Measurements from ENCODE around the gene EXOC1L.
"Not testable (repeated sequence)": the region's sequence is repeated elsewhere in the genome, so short reads cannot be mapped to it uniquely, and the experiment has no call there.

Gene EXOC1L

DNA sequence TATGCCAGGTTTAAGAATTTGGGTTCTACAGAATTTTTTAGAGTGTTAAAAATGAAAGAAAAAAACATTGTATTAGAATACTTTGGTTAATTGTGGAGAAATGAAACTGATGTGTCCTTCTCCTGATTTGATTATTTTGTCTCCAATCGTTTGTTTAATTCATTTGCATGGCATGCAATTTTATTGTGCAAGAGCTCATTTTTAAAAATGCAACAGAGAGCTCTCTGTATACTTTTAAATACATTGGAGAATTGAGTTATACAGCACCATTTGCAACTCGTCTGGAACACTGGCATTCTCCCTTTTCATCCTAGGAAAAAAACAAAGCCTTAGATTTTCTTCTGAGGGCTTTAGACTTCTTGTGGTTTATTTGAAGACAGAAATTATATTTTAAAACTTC lies 689 bp downstream of the EXOC1L start:
- 0 out of 2 replicates have a peak, but pooled peaks cover 2% of the 10 kb centered on the region for H3K27me3 ChIP-seq (ENCODE audit: low read depth)
- no peaks in the 10 kb centered on the region for H3K36me3 ChIP-seq (replicated peaks)
- no peak overlapping the region; the same call in 1 of the 2 replicates for H3K4me3 ChIP-seq
- peaks cover 6% of the 10 kb centered on the region for H3K4me1 ChIP-seq
- in situ Hi-C loops (cut with MboI; ENCODE audit: low sequenced_read_pairs): no loop called here
- no peaks in the 10 kb centered on the region for H3K9me3 ChIP-seq
- DNase-seq (ENCODE audit: low spot score in 2 of 2): no peak

DNA sequence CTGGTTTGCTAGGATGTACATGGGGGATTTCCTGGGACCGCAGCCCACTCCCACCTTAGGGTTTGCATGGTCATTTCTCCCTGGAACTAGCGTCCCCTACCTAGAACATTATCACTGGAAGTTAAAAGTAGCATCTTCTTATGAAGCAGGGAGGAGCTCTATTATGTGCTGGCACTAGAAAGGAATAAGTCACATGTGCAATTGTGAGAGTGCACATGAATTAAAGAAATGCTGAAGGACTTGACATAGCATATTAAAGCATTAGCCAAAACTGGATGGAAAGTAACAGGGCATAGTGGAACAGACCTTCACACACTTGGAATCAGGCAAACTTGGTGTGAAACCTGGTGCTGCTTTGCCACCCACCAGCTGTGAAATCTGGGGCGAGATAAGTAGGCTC lies 2.7 kb downstream of the EXOC1L start:
- H3K4me1 ChIP-seq: peaks cover 6% of the 10 kb centered on the region
- in situ Hi-C loops (cut with MboI; ENCODE audit: low sequenced_read_pairs): no loop called here
- DNase-seq (ENCODE audit: low spot score in 2 of 2): no peak
- no peaks in the 10 kb centered on the region for H3K36me3 ChIP-seq (replicated peaks)
- H3K27me3 ChIP-seq (ENCODE audit: low read depth): 0 out of 2 replicates have a peak, but pooled peaks cover 2% of the 10 kb centered on the region
- no peak overlapping the region for H3K4me3 ChIP-seq
- H3K9me3 ChIP-seq: no peaks in the 10 kb centered on the region

DNA sequence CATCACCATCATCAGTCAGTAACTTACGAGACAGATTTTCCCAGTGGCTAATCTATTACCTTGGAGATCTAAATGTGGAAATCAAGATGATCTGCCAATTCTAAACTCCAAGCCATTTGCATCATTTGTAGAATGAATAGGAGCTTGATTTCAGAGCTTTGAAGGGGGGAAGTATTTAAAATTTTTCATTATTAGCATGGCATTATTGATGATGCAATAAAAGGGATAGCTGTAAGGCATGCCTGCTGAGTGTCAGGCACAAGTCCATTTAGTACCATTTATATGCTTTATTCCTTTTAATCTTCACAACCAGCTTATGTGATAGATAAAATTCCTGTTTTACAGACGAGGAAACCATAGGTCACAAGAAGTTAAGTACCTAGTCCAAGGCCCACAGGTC lies 5.3 kb downstream of the EXOC1L start:
- Histone ChIP-seq H3K4me1 (peaks cover 5% of the 10 kb centered on the region), H3K9me3 (no peaks in the 10 kb centered on the region), H3K27me3 (ENCODE audit: low read depth) (0 out of 2 replicates have a peak, but pooled peaks cover 3% of the 10 kb centered on the region), H3K4me3 (no peak overlapping the region), H3K36me3 (replicated peaks) (no peaks in the 10 kb centered on the region)
- no peak for DNase-seq (ENCODE audit: low spot score in 2 of 2)
- in situ Hi-C loops (cut with MboI; ENCODE audit: low sequenced_read_pairs): no loop called here

DNA sequence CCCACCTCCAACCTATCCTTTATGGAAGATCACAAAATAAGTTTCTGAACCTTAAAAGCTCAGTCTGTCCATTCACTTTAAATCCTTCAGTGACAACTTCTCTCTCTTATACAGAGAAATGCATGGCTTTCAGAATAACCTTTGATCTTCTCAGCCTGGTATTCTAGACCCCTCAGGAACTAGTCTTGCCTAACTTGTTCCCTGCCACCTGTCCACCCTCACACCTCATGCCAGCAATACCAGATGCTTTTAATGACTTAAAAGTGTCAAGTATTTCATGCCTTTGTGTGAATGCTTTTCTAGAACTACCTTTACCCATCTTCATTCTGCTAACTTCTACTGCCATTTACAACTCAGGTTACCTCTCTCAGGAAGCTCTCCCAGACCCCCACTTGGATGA lies 7.4 kb downstream of the EXOC1L start:
- Histone ChIP-seq H3K27me3 (ENCODE audit: low read depth) (peaks cover 5% of the 10 kb centered on the region; the same call in 1 of the 2 replicates), H3K36me3 (replicated peaks) (no peaks in the 10 kb centered on the region), H3K9me3 (no peaks in the 10 kb centered on the region), H3K4me3 (no peak overlapping the region), H3K4me1 (peaks cover 4% of the 10 kb centered on the region)
- in situ Hi-C loops (cut with MboI; ENCODE audit: low sequenced_read_pairs): no loop called here
- no peak for DNase-seq (ENCODE audit: low spot score in 2 of 2)

DNA sequence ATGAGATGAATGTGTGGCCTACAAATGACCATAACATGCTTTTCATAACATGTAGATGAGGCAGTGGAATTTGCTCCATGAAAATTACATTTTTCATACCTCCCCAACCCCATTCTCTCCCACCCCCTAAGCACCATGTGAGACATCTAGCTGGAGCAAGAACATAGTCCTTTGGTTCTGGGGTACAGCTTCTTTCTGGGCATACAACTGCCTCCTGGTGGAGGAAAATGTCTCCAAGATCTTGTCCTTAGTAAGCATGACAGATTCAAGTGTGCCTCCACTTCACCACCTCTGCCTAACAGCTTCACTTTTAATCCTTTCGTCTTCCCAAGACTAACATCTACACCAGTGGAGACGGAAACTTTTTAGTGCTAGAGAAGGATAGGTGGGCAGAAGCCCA lies 8.0 kb downstream of the EXOC1L start:
- peaks cover 4% of the 10 kb centered on the region for H3K4me1 ChIP-seq
- H3K27me3 ChIP-seq (ENCODE audit: low read depth): peaks cover 5% of the 10 kb centered on the region; the same call in 1 of the 2 replicates
- H3K4me3 ChIP-seq: no peak overlapping the region
- H3K9me3 ChIP-seq: no peaks in the 10 kb centered on the region
- no peaks in the 10 kb centered on the region for H3K36me3 ChIP-seq (replicated peaks)
- DNase-seq (ENCODE audit: low spot score in 2 of 2): no peak
- in situ Hi-C loops (cut with MboI; ENCODE audit: low sequenced_read_pairs): no loop called here

DNA sequence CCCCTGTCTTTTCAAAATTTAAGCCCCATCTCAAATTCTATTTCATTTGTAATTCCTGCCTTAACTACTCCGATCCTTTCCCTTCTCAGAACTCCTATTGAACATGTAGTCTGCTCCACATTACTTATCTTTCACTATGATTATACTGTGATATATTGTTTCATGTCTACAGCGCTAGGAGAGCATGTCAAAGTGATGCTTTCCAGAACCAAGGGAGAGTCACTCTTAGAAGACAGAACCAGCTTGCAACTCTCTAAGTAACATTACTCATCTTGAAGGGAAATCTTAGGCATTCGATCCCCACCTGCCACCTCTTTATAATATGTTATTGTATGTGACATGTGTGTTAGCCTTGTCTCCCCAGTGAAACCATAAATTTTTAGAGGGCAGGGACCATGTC lies 10.5 kb downstream of the EXOC1L start:
- H3K4me3 ChIP-seq: no peak overlapping the region
- H3K27me3 ChIP-seq (ENCODE audit: low read depth): peaks cover 3% of the 10 kb centered on the region; the same call in 1 of the 2 replicates
- H3K4me1 ChIP-seq: peaks cover 4% of the 10 kb centered on the region
- no peaks in the 10 kb centered on the region for H3K9me3 ChIP-seq
- in situ Hi-C loops (cut with MboI; ENCODE audit: low sequenced_read_pairs): no loop called here
- H3K36me3 ChIP-seq (replicated peaks): no peaks in the 10 kb centered on the region
- no peak for DNase-seq (ENCODE audit: low spot score in 2 of 2)

DNA sequence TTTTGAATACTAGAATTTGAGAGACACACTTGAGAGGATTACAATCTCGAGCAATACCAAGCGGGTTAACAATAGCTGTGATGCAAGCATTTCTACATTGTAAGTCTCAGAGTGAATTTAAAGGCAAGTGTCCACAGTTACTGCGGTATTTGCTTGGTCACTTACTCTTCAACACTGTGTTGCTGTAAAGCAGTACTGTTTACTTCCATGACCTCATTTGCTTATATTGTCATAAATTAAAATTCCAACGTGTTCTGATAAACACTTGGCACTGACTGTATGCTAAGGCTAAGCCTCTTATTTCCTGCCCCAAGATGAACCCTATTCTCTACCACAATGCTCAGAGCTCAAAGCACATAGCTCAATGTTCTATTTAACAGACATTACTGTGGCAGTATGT lies 11.1 kb downstream of the EXOC1L start:
- in situ Hi-C loops (cut with MboI; ENCODE audit: low sequenced_read_pairs): no loop called here

DNA sequence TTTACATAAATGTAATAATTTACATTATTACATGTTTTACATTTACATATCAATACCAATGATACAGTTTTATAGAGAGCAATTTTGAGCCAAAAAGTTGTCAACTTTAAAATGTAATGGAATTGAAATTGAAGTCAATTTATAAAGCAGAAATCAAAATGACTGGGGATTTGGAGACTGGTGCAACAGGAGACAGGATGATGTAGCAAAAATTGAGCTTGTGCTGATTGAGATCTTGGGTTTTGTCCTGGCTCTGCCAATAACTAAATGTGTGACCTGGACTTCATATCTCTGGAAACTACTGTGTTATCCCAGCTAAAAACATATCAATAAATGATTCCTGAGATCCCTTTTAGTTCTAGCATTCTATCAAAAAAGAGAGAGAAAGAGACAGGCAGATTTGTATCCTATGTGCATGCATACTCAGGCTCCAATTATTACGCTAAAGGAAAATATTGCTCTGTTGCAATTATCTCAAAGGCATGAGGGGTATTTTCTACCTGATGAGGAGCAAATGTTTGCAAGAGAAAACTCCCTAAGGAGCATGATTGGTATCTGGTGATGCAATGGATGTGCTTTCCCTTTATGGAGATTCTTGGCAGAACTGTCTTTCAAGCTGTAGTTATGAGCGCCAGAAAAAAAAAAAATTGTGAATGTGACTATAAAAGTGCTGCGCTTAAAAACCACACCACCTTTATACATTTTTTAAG lies 14.7 kb downstream of the EXOC1L start:
- Histone ChIP-seq H3K4me1 (peaks cover 4% of the 10 kb centered on the region), H3K4me3 (no peak overlapping the region), H3K27me3 (ENCODE audit: low read depth) (peaks cover 3% of the 10 kb centered on the region; the same call in 1 of the 2 replicates), H3K36me3 (replicated peaks) (no peaks in the 10 kb centered on the region), H3K9me3 (no peaks in the 10 kb centered on the region)
- no peak for DNase-seq (ENCODE audit: low spot score in 2 of 2)
- in situ Hi-C loops (cut with MboI; ENCODE audit: low sequenced_read_pairs): no loop called here

More for the DNA sequence above, 11.1 kb downstream of the EXOC1L start:
- Histone ChIP-seq H3K9me3 (no peaks in the 10 kb centered on the region), H3K36me3 (replicated peaks) (no peaks in the 10 kb centered on the region), H3K4me1 (peaks cover 4% of the 10 kb centered on the region), H3K4me3 (no peak overlapping the region), H3K27me3 (ENCODE audit: low read depth) (peaks cover 3% of the 10 kb centered on the region; the same call in 1 of the 2 replicates)
- DNase-seq (ENCODE audit: low spot score in 2 of 2): no peak

DNA sequence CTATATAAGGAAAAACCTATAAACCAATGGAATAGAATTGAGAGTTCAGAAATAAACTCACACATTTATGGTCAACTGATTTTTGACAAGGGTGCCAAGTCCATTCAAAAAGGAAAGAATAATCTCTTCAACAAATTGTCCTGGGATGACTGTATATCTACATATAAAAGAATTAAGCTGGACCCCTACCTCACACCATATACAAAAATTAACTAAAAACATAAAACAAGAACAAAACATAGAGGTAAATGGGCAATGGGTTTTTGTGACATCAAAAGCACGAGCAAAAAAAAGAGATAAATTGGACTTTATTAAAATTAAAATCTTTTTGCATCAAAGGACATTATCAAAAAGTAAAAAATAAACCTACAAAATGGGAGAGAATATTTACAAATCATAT lies 18.3 kb downstream of the EXOC1L start:
- Histone ChIP-seq H3K4me1 (no peaks in the 10 kb centered on the region), H3K4me3 (no peak overlapping the region), H3K36me3 (replicated peaks) (no peaks in the 10 kb centered on the region), H3K9me3 (no peaks in the 10 kb centered on the region), H3K27me3 (ENCODE audit: low read depth) (no peaks in the 10 kb centered on the region)
- DNase-seq (ENCODE audit: low spot score in 2 of 2): no peak
- in situ Hi-C loops (cut with MboI; ENCODE audit: low sequenced_read_pairs): no loop called here

DNA sequence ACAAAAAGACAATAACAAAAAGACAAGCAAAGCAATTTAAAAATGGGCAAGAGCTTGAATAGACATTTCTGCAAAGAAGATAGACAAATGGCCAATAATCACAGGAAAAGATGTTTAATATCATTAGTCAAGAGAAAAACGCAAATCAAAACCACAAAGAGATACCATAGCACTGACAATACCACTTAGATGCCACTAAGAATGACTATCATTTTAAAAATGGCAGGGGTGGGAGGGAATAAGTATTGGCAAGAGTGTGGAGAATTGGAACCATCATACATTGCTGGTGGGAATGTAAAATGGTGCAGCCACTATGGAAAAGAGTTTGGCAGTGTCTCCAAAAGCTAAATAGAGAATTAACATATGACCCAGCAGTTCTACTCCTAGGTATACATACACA lies 18.8 kb downstream of the EXOC1L start:
- Histone ChIP-seq H3K36me3 (replicated peaks) (no peaks in the 10 kb centered on the region), H3K27me3 (ENCODE audit: low read depth) (no peaks in the 10 kb centered on the region), H3K4me3 (no peak overlapping the region), H3K4me1 (no peaks in the 10 kb centered on the region), H3K9me3 (no peaks in the 10 kb centered on the region)
- in situ Hi-C loops (cut with MboI; ENCODE audit: low sequenced_read_pairs): no loop called here
- DNase-seq (ENCODE audit: low spot score in 2 of 2): no peak

DNA sequence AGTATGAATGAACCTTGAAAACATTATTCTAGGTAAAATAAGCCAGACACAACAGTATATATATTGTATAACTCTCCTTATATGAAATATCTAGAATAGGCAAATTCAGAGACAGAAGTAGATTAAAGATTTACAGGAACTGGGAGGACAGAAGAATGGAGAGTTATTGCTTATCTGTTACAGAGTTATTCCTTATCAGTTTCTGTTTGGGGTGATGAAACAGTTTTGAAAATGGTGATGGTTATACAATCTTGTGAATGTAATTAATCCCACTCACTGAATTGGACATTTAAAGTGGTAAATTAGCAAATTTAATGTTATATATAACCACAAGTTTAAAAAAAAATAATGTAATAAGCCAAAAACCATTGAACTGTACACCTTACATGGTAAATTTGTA lies 19.4 kb downstream of the EXOC1L start:
- no peak for DNase-seq (ENCODE audit: low spot score in 2 of 2)
- in situ Hi-C loops (cut with MboI; ENCODE audit: low sequenced_read_pairs): no loop called here
- no peaks in the 10 kb centered on the region for H3K9me3 ChIP-seq
- H3K4me3 ChIP-seq: no peak overlapping the region
- no peaks in the 10 kb centered on the region for H3K4me1 ChIP-seq
- H3K36me3 ChIP-seq (replicated peaks): no peaks in the 10 kb centered on the region
- H3K27me3 ChIP-seq (ENCODE audit: low read depth): no peaks in the 10 kb centered on the region

DNA sequence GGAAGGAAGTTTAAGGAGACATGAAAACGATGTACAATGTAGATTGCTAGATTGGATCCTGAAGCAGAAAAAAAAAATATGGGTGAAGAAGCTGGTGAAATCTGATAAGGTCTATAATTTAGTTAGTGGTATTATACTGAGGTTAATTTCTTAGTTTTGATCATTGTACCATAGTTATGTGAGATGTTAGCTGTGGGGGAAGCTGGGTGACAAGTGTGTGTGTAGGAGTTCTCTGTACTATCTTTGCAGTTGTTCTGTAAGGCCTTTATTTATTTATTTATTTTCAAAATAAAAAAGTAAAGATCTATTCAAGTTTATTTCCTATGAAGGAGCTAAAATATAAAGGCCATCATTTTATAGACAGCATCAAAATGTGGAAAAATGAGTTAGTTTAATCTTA lies 21.4 kb downstream of the EXOC1L start:
- no peak for DNase-seq (ENCODE audit: low spot score in 2 of 2)
- Histone ChIP-seq H3K9me3 (no peaks in the 10 kb centered on the region), H3K4me3 (no peak overlapping the region), H3K36me3 (replicated peaks) (no peaks in the 10 kb centered on the region), H3K4me1 (no peaks in the 10 kb centered on the region), H3K27me3 (ENCODE audit: low read depth) (no peaks in the 10 kb centered on the region)
- in situ Hi-C loops (cut with MboI; ENCODE audit: low sequenced_read_pairs): no loop called here

DNA sequence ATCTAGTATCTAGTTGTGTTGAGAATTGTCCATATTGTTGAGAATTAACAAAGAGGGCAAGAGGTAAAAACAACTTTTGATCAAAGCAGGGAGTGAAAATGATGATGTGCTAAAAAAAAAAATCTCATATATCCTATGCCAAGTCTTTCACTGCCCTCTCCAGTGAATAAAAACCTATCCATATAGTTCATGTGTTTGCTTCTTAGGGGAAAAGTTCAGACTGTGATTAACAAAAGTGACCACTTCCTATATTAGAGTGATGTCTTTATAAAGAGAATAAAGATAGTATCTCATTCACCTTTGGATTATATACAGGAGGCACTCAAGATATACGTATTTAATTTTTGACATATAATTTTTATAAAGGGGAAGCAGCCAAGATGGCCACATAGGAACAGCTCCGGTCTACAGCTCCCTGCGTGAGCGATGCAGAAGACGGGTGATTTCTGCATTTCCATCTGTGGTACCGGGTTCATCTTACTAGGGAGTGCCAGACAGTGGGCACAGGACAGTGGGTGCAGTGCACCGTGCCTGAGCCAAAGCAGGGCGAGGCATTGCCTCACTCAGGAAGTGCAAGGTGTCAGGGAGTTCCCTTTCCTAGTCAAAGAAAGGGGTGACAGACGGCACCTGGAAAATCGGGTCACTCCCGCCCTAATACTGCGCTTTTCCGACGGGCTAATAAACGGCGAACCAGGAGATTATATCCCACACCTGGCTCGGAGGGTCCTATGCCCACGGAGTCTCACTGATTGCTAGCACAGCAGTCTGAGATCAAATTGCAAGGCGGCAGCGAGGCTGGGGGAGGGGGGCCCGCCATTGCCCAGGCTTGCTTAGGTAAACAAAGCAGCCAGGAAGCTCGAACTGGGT lies 22.0 kb downstream of the EXOC1L start:
- in situ Hi-C loops (cut with MboI; ENCODE audit: low sequenced_read_pairs); H3K27me3 ChIP-seq (ENCODE audit: low read depth); H3K9me3 ChIP-seq; H3K36me3 ChIP-seq (replicated peaks); H3K4me1 ChIP-seq; H3K4me3 ChIP-seq: not testable (repeated sequence)
- peak in 1 of 2 experiments; percentile 52 for DNase-seq (ENCODE audit: low spot score in 2 of 2)

DNA sequence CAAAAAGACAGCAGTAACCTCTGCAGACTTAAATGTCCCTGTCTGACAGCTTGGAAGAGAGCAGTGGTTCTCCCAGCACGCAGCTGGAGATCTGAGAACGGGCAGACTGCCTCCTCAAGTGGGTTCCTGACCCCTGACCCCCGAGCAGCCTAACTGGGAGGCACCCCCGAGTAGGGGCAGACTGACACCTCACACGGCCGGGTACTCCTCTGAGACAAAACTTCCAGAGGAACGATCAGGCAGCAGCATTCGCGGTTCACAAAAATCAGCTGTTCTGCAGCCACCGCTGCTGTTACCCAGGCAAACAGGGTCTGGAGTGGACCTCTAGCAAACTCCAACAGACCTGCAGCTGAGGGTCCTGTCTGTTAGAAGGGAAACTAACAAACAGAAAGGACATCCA lies 22.7 kb downstream of the EXOC1L start:
- H3K27me3 ChIP-seq (ENCODE audit: low read depth); H3K36me3 ChIP-seq (replicated peaks); DNase-seq (ENCODE audit: low spot score in 2 of 2); H3K4me3 ChIP-seq; H3K9me3 ChIP-seq; in situ Hi-C loops (cut with MboI; ENCODE audit: low sequenced_read_pairs); H3K4me1 ChIP-seq: not testable (repeated sequence)

Measured in HAP-1 (cell line).